Measurements from ENCODE around the gene ANKRD34A.
A peak's percentile ranks its signal among the peaks of the same experiment; 100 is the strongest.

The ANKRD34A gene

DNA sequence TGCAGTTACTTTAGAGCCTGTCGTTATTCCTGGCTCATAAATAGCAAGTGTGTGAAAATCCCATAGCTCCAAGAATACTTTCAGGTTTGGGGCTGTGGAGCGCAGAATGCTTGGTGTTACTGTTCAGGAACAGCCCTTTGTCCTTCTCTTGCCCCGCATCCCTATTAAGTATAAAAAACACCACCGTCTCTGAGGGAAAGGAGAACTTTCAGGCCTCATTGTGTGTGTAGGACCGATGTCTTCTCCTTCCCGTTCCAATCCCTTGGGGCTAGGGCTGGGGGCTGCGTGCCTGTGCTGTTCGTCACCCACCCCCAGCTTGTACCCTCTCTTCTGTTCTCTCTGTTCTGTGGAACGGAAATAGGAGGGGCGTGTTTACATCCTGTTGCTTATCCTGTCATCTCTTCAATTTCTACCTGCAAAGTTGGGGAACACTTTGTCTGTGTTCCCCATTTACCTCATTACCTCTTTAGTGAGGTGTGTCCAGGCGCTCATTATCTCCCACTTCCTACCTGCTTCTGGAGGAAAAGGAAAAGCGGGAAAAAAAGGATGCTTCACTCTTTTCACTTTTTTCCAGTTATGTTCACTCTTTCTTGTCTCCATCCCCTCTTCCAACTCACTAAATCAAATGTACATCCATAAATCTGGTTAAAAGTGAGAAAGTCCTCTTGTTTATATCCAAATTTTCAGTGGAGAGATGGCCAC lies 32.8 kb upstream of the ANKRD34A start:
- H3K14ac ChIP-seq (ENCODE audit: low read length) = peak overlapping the region; percentile 70
- H4K12ac ChIP-seq (ENCODE audit: low read depth, low read length) = no peak overlapping the region
- no peak overlapping the region for H3K18ac ChIP-seq (ENCODE audit: low read length)
- H4K91ac ChIP-seq (ENCODE audit: low read depth, low read length) = peak overlapping the region; percentile 41
- H4K8ac ChIP-seq (ENCODE audit: low read depth, low read length) = peak overlapping the region; percentile 55
- H2BK12ac ChIP-seq (ENCODE audit: low read length) = peak overlapping the region; percentile 72
- DNase-seq = no peak
- peaks cover 5 to 17% of the 10 kb centered on the region in 2 experiments for H3K4me1 ChIP-seq (ENCODE audit: control insufficient read depth in 1 of 2, insufficient read depth in 2 of 2, low read length in 2 of 2)
- H3K79me2 ChIP-seq (ENCODE audit: control insufficient read depth, insufficient read depth, low read length, poor library complexity) = no peaks in the 10 kb centered on the region
- peak overlapping the region; percentile 82 for H2AFZ ChIP-seq (ENCODE audit: insufficient read depth, low read length, poor library complexity)
- no peak overlapping the region for H3K27ac ChIP-seq (ENCODE audit: low read depth, low read length)
- H3K9ac ChIP-seq (ENCODE audit: low read length) = peak overlapping the region; percentile 53
- peak overlapping the region; percentile 3 for H2BK5ac ChIP-seq (ENCODE audit: low read depth, low read length, poor library complexity)
- H3K4ac ChIP-seq (ENCODE audit: low read depth, low read length) = no peak overlapping the region
- peak overlapping the region; percentile 54 for H2BK120ac ChIP-seq (ENCODE audit: insufficient read depth, low read length, poor library complexity)
- H3K27me3 ChIP-seq (ENCODE audit: insufficient read depth, low read length) = no peaks in the 10 kb centered on the region
- peaks cover 6 to 8% of the 10 kb centered on the region in 2 experiments for H3K36me3 ChIP-seq (ENCODE audit: control insufficient read depth in 1 of 2, insufficient read depth in 2 of 2, low read length in 2 of 2)
- H2AK5ac ChIP-seq (ENCODE audit: low read length) = no peak overlapping the region
- peak overlapping the region; percentile 83 for H3K4me2 ChIP-seq (ENCODE audit: low read length)
- no peak overlapping the region for H3K23ac ChIP-seq (ENCODE audit: low read length)
- no peak overlapping the region for H3K4me3 ChIP-seq (ENCODE audit: low read depth, low read length)
- H3K79me1 ChIP-seq (ENCODE audit: low read length) = peaks cover 6% of the 10 kb centered on the region
- H3K9me3 ChIP-seq (ENCODE audit: insufficient read depth, low read depth, low read length) = no peaks in the 10 kb centered on the region
- no CpG with 5 or more reads among the region's 12 CpGs for WGBS (ENCODE audit: extremely low coverage, insufficient coverage, insufficient read length)

DNA sequence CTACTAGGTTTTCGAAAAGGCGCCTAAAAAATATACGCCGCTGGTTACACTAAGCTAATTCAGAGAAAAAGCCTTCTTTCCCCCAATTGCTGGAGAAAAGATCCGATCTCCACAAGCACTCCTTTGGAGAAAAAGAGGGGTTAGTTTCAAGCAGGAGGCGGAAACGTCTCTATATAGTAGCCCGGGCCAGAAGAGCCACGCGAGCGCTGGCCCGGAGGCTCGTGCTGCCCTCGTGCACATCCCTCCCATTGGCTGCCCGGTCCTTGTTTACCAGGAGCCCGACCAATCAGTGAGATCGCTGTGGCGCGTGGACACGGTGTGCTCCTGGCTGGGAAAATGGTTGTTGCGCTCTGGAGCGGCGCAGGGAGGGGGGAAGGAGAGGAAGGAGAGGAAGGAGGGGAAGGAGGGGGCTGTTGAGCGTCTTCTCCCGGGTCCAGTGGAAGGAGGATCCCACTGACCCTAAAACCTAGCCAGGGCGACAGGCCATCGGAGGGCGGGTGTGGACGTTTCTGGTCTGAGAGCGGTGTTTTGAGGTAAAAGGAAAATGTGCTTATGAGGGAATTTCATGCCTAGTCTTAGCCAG lies 32.1 kb upstream of the ANKRD34A start, which contains the start of gene TXNIP:
TXNIP (minus strand) TSS at position 147 of the 583 bp plus-strand sequence. CDS start 313 bp downstream, outside the sequence.
- Histone ChIP-seq H3K4me2 (ENCODE audit: low read length) (peak within 1 kb of the TSS; percentile 83), H2BK120ac (ENCODE audit: insufficient read depth, low read length, poor library complexity) (peak within 1 kb of the TSS; percentile 54), H3K79me2 (ENCODE audit: control insufficient read depth, insufficient read depth, low read length, poor library complexity) (no peaks in the 10 kb centered on the region), H3K9ac (ENCODE audit: low read length) (peak within 1 kb of the TSS; percentile 53), H4K8ac (ENCODE audit: low read depth, low read length) (peak within 1 kb of the TSS; percentile 55), H2AFZ (ENCODE audit: insufficient read depth, low read length, poor library complexity) (peak within 1 kb of the TSS; percentile 82), H3K14ac (ENCODE audit: low read length) (peak within 1 kb of the TSS; percentile 82), H3K23ac (ENCODE audit: low read length) (no peak within 1 kb of the TSS), H2AK5ac (ENCODE audit: low read length) (no peak within 1 kb of the TSS), H3K4ac (ENCODE audit: low read depth, low read length) (no peak within 1 kb of the TSS), H4K12ac (ENCODE audit: low read depth, low read length) (peak within 1 kb of the TSS; percentile 83), H3K4me3 (ENCODE audit: low read depth, low read length) (peak within 1 kb of the TSS; percentile 61), H3K79me1 (ENCODE audit: low read length) (peaks cover 6% of the 10 kb centered on the region), H3K9me3 (ENCODE audit: insufficient read depth, low read depth, low read length) (no peaks in the 10 kb centered on the region), H3K27ac (ENCODE audit: low read depth, low read length) (no peak within 1 kb of the TSS), H4K91ac (ENCODE audit: low read depth, low read length) (peak within 1 kb of the TSS; percentile 74), H2BK12ac (ENCODE audit: low read length) (peak within 1 kb of the TSS; percentile 72), H3K18ac (ENCODE audit: low read length) (no peak within 1 kb of the TSS), H3K4me1 (ENCODE audit: control insufficient read depth in 1 of 2, insufficient read depth in 2 of 2, low read length in 2 of 2) (peaks cover 5 to 17% of the 10 kb centered on the region in 2 experiments), H2BK5ac (ENCODE audit: low read depth, low read length, poor library complexity) (peak within 1 kb of the TSS; percentile 3), H3K27me3 (ENCODE audit: insufficient read depth, low read length) (no peaks in the 10 kb centered on the region), H3K36me3 (ENCODE audit: control insufficient read depth in 1 of 2, insufficient read depth in 2 of 2, low read length in 2 of 2) (peaks cover 6 to 8% of the 10 kb centered on the region in 2 experiments)
- peak; percentile 56 to 67 for DNase-seq
- WGBS (ENCODE audit: extremely low coverage, insufficient coverage, insufficient read length) = no CpG with 5 or more reads among the region's 30 CpGs

DNA sequence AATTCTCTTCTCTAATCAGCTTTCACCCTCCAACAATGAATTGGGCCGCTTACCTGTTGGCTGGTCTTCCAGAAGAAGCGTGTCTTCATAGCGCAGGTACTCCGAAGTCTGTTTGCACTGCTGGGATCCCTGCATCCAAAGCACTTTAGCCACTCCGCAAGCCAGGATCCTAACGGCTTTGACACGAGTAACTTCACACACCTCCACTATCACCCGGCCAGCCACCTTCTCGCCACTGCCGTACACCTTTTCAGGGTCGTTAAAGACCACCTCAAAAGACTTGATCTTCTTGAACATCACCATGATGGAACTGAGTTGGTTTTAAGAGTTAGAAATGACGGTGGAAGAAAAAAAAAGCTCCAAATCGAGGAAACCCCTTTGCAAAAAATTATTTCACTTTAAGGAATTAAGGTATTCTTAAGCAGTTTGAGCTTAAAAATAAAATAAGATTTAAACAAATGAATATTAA lies 31.6 kb upstream of the ANKRD34A start:
- no peak overlapping the region for H2BK120ac ChIP-seq (ENCODE audit: insufficient read depth, low read length, poor library complexity)
- peaks cover 6 to 8% of the 10 kb centered on the region in 2 experiments for H3K36me3 ChIP-seq (ENCODE audit: control insufficient read depth in 1 of 2, insufficient read depth in 2 of 2, low read length in 2 of 2)
- DNase-seq = no peak
- H3K79me2 ChIP-seq (ENCODE audit: control insufficient read depth, insufficient read depth, low read length, poor library complexity) = no peaks in the 10 kb centered on the region
- H3K79me1 ChIP-seq (ENCODE audit: low read length) = peaks cover 6% of the 10 kb centered on the region
- H3K4me3 ChIP-seq (ENCODE audit: low read depth, low read length) = peak overlapping the region; percentile 25
- no peak overlapping the region for H2BK5ac ChIP-seq (ENCODE audit: low read depth, low read length, poor library complexity)
- H4K12ac ChIP-seq (ENCODE audit: low read depth, low read length) = peak overlapping the region; percentile 83
- H4K8ac ChIP-seq (ENCODE audit: low read depth, low read length) = no peak overlapping the region
- peaks cover 5 to 18% of the 10 kb centered on the region in 2 experiments for H3K4me1 ChIP-seq (ENCODE audit: control insufficient read depth in 1 of 2, insufficient read depth in 2 of 2, low read length in 2 of 2)
- H2AK5ac ChIP-seq (ENCODE audit: low read length) = no peak overlapping the region
- peak overlapping the region; percentile 74 for H4K91ac ChIP-seq (ENCODE audit: low read depth, low read length)
- H2AFZ ChIP-seq (ENCODE audit: insufficient read depth, low read length, poor library complexity) = no peak overlapping the region
- H2BK12ac ChIP-seq (ENCODE audit: low read length) = no peak overlapping the region
- no peak overlapping the region for H3K23ac ChIP-seq (ENCODE audit: low read length)
- no peak overlapping the region for H3K4ac ChIP-seq (ENCODE audit: low read depth, low read length)
- peak overlapping the region; percentile 82 for H3K14ac ChIP-seq (ENCODE audit: low read length)
- no peak overlapping the region for H3K27ac ChIP-seq (ENCODE audit: low read depth, low read length)
- H3K4me2 ChIP-seq (ENCODE audit: low read length) = peak overlapping the region; percentile 83
- no peaks in the 10 kb centered on the region for H3K9me3 ChIP-seq (ENCODE audit: insufficient read depth, low read depth, low read length)
- no peaks in the 10 kb centered on the region for H3K27me3 ChIP-seq (ENCODE audit: insufficient read depth, low read length)
- no peak overlapping the region for H3K18ac ChIP-seq (ENCODE audit: low read length)
- no CpG with 5 or more reads among the region's 13 CpGs for WGBS (ENCODE audit: extremely low coverage, insufficient coverage, insufficient read length)
- no peak overlapping the region for H3K9ac ChIP-seq (ENCODE audit: low read length)

DNA sequence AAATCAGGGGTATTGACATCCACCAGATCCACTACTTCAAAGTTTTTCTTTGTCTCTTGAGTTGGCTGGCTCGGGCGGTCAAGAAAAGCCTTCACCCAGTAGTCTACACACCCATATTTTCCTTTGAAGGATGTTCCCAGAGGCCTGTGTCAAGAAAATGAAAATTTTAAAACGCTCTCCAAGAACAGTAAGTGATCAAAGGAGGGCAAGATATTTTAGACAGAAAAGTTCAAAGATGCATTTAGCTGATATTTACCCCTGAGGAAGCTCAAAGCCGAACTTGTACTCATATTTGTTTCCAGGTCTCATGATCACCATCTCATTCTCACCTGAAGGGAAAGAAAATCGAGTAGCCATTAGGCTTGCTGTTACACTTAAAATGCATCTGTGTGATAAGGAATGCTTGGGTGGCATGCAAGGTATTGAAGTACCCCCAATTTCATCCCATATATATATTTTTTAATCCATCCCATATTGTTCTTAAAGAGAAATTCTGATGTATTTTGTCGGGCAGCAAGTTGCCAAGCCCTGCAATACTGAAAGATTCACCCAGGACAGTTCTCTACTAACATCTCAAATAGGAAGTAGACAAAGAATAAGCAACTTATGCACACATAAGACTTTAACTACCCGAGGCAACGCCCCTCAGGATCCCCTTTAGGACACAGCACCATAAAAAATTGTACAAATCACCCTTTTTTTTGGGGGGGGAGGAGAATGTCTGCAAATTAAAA lies 30.9 kb upstream of the ANKRD34A start:
- H3K9me3 ChIP-seq (ENCODE audit: insufficient read depth, low read depth, low read length) = no peaks in the 10 kb centered on the region
- no peak overlapping the region for H4K12ac ChIP-seq (ENCODE audit: low read depth, low read length)
- H2AK5ac ChIP-seq (ENCODE audit: low read length) = no peak overlapping the region
- no peak overlapping the region for H4K91ac ChIP-seq (ENCODE audit: low read depth, low read length)
- no peak overlapping the region for H3K4me3 ChIP-seq (ENCODE audit: low read depth, low read length)
- no peak overlapping the region for H3K4ac ChIP-seq (ENCODE audit: low read depth, low read length)
- H4K8ac ChIP-seq (ENCODE audit: low read depth, low read length) = no peak overlapping the region
- H2BK120ac ChIP-seq (ENCODE audit: insufficient read depth, low read length, poor library complexity) = no peak overlapping the region
- H3K14ac ChIP-seq (ENCODE audit: low read length) = no peak overlapping the region
- H3K18ac ChIP-seq (ENCODE audit: low read length) = no peak overlapping the region
- no peak overlapping the region for H3K23ac ChIP-seq (ENCODE audit: low read length)
- peak overlapping the region; percentile 19 for H3K4me2 ChIP-seq (ENCODE audit: low read length)
- no CpG with 5 or more reads among the region's 8 CpGs for WGBS (ENCODE audit: extremely low coverage, insufficient coverage, insufficient read length)
- no peak overlapping the region for H3K9ac ChIP-seq (ENCODE audit: low read length)
- H3K27me3 ChIP-seq (ENCODE audit: insufficient read depth, low read length) = no peaks in the 10 kb centered on the region
- H2AFZ ChIP-seq (ENCODE audit: insufficient read depth, low read length, poor library complexity) = no peak overlapping the region
- H2BK12ac ChIP-seq (ENCODE audit: low read length) = no peak overlapping the region
- H3K4me1 ChIP-seq (ENCODE audit: control insufficient read depth in 1 of 2, insufficient read depth in 2 of 2, low read length in 2 of 2) = peaks cover 6 to 22% of the 10 kb centered on the region in 2 experiments
- peaks cover 6% of the 10 kb centered on the region for H3K79me1 ChIP-seq (ENCODE audit: low read length)
- no peaks in the 10 kb centered on the region for H3K79me2 ChIP-seq (ENCODE audit: control insufficient read depth, insufficient read depth, low read length, poor library complexity)
- H3K36me3 ChIP-seq (ENCODE audit: control insufficient read depth in 1 of 2, insufficient read depth in 2 of 2, low read length in 2 of 2) = peaks cover 6 to 8% of the 10 kb centered on the region in 2 experiments
- H2BK5ac ChIP-seq (ENCODE audit: low read depth, low read length, poor library complexity) = no peak overlapping the region
- no peak overlapping the region for H3K27ac ChIP-seq (ENCODE audit: low read depth, low read length)
- DNase-seq = no peak

Measured in trophoblast cell (in vitro differentiated cells and primary cell).